GM18868 (cell line): ENCODE measurements around the gene B4GALT5.

Experiments
- ATAC-seq: cut with Tn5 transposase; IDR thresholded peaks from one replicate; pipeline ENCODE4 v1.9.1; 2021; ENCODE audit warnings: mild to moderate bottlenecking, moderate library complexity; ENCODE audit not compliant: unreplicated experiment

B4GALT5 gene

DNA sequence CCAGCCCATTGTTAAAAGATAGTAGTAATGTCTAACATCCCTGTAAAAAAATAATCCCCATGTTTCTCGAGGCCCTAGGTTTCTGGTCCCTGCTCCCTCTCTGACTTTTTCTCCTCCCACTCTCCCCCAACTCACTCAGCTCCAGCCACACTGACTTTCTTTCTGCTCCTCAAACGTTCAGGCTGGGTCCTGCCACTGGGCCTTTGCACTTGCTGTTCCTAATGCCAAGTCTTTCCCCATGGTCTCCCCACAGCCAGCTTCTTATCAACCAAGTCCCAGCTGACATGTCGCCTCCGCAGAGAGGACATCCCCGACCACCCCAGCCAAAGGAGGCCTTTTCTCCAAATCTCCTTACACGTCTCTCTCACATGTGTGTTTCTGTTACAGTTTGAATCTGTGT is 123.9 kb downstream of the B4GALT5 start:
- ATAC-seq: no peak

DNA sequence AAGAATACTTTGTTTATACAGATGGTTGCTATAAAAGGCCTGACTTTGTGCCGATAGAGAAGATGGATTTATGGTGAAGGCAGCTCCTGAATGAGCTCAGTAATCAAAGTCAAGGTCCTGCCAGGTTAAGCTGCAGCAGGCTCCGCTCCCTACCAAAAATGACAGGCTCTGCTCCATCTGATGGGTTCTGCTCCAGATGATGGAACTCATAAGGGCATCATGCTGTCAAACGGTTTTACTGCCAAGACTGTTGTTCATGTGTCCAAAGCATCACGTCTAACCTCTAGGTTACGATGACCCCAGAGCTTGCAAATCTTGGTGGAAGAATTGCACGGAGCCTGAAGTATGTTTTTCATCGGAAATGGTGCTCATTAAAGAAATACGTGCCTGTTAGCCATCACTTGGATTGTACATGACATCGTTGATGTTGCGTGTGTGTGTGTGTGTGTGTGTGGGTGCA is 126.5 kb downstream of the B4GALT5 start:
- ATAC-seq: no peak

DNA sequence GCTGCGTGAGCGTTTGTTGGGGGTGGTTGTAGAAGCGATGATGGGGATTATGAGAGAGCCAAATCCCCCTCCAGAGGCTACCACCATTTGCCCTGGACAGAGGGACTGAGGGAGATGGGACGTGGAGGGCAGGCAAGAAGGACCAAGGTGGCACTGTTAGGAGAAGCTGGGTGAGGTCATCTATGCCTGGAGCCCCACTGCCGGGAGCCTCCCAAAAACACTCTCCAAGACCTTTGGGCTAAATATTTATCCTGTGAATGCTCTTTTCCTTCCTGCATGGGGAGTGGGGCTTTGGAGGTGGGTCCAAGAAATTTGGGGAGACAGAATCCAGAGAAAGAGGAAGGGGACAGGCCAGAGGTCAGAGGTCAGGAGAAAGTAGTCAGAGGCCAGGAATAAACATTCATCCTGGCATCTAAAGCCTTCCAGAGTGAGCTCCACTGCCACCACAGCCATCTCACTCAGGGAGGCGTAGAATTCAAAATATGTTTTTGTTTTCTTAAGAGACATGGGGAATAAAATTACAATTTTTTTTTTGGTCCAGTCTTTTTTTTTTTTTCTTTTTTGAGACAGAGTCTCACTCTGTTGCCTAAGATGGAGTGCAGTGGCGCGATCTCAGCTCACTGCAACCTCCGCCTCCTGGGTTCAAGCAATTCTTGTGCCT is 128.0 kb downstream of the B4GALT5 start:
- ATAC-seq: no peak

DNA sequence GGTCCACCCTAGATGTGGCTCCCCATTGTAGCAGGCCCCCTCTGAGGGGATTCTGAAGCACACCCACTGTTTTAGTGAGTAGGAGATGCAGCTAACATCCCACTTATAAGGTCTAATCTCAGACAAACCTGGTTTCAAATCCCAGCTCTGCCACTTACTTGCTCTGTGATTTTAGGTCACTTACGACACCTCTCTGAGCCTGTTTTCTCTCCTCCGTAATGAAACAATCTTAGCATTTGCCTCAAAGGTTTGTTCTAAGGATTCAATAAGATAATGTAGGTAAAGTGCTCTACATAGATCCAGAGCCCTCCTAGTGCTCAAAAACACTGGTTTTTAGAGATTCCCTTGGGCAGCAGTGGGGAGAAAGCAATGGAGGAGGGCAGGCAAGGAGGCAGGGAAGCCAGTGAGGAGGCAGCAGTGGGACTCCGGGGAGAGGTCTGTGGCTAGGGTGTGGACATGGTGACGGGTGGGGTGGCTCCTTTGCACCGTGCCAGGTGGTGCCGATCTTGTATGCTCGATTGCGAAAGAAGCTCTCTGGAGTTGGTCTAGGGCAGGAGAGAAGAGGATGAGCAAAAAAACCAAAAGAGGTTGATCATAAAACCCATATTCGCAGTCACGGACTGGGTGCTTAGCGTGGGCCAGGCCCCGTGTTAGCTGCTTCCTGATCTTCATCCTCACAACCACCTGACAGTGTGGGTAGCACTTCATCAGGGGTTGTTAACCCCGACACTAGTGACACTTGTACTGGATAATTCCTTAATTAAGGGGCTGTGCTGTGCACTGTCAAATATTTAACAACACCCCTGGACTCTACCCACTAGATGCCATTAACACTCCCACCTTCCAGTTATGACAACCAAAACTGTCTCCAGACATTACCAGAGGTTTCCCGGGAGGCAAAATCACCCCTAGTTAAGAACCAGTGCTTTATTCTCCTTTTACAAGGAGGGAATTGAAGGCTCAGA is 129.0 kb downstream of the B4GALT5 start:
- no peak for ATAC-seq

DNA sequence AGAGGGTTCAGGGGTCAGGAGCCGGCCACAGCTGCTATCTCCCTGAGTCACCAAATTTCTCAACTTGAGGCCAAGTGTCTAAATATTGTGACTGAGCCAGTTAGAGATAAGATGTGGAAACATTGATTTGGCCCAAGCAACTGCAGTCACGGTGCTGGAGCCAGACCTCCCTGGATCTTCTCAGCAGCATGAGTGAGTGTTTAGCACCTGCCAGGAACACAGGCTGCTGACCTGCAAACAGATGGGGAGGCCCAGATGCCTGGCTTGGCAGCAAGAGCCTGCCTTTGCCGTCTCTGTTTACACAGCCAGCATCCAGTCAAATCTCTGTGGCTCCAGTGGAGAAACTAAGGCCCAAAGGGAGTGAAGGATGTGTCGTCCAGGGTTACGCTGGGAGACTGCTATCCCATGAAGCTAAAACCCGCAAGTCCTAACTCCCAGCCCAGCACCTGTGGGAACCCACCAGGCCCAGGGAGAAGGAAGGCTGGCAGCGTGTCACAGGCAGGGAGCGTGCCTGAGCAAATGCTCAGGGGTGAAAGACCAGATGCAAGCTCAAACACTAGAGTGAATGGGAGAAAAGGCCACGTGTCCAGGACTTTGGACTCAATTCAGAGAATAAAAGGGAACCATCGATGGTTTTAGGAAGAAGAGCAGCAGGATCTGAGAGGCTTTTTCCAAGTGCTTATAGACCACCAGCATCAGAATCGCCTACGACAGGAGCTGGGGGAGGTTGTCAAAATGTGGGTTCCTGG is 129.8 kb downstream of the B4GALT5 start:
- no peak for ATAC-seq

DNA sequence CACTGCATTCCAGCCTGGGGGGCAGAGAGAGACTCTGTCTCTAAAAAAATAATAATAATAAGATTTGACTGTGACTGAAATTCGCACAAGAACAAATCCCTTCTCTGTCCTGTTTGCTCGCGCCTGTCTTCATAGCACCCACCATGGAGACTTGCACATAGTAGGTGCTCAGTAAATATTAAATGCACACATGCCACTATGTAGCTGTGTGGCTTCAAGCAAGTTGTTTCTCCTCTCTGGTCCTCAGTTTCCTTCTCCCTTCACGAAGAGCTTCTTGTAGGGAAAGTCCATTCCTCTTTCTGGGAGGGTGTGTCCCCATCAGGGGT is 130.4 kb downstream of the B4GALT5 start:
- no peak for ATAC-seq
